ENCODE measurements around the gene PDHA1. TPM values are rescaled to one million over a fixed set of nuclear protein-coding genes. Genes with fewer than 3 reads are reported as not detected.
A peak's percentile ranks its signal among the peaks of the same experiment; 100 is the strongest.

Gene PDHA1
- total and polyA plus RNA-seq, 2 of the 4 experiments (the other 2 are of a cell fraction), result 53.9 to 141 TPM

- no peak overlapping the region for H2BK15ac ChIP-seq (ENCODE audit: low read depth, low read length)
- ChIA-PET CTCF (no interaction called here), POLR2A (ENCODE audit: unreplicated experiment) (no interaction called here)
- no peaks in the 10 kb centered on the region for H3K9me1 ChIP-seq (ENCODE audit: insufficient read depth, low read length)
- no peaks in the 10 kb centered on the region for H3K36me3 ChIP-seq (ENCODE audit: control insufficient read depth, insufficient read depth, low read length)
- no peak overlapping the region for H2BK20ac ChIP-seq (ENCODE audit: low read depth, low read length)
- H2AFZ ChIP-seq (replicated peaks; ENCODE audit: low read length, poor library complexity), result peak overlapping the region; percentile 53
- no peak overlapping the region for H4K91ac ChIP-seq (ENCODE audit: insufficient read depth, low read depth, low read length)
- no peak overlapping the region; the same call in 1 of the 2 replicates for H3K4me2 ChIP-seq (ENCODE audit: low read depth, low read length)
- no peaks in the 10 kb centered on the region for H3K9me3 ChIP-seq (ENCODE audit: control insufficient read depth, insufficient read depth, low read length)
- dilution Hi-C loops (cut with HindIII; ENCODE audit: low sequenced_read_pairs, unreplicated experiment) (no loop called here), intact Hi-C loops (cut with micrococcal nuclease) (loop anchor here (5.0 to 10.0 kb wide), 3 partner anchors 619 to 751 kb away; partner anchors contain the start of gene BCLAF3), in situ Hi-C loops (cut with MboI; ENCODE audit: low sequenced_read_pairs) (loop anchor here (10.0 to 25.0 kb wide), 4 partner anchors 151 to 614 kb away; partner anchors contain the start of gene BCLAF3)
- H2BK5ac ChIP-seq (ENCODE audit: low read depth, low read length, poor library complexity, severe bottlenecking), result no peak overlapping the region
- H3K4ac ChIP-seq (ENCODE audit: low read depth, low read length), result no peak overlapping the region
- no peaks in the 10 kb centered on the region for H3K79me1 ChIP-seq (ENCODE audit: low read depth in 1 of 2, low read length in 2 of 2)
- no peak overlapping the region for H3K9ac ChIP-seq (ENCODE audit: low read depth, low read length)
- peak overlapping the region; percentile 71 for H2AK9ac ChIP-seq (replicated peaks; ENCODE audit: low read depth, low read length, poor library complexity)
- DNase-seq (no peak), ATAC-seq (ENCODE audit: low read depth) (no peak)
- no peak overlapping the region for H3K23ac ChIP-seq (ENCODE audit: low read depth, low read length)
- H3K4me3 ChIP-seq (ENCODE audit: insufficient read depth, low read depth, low read length), result no peak overlapping the region
- H3K18ac ChIP-seq (ENCODE audit: low read depth, low read length), result no peak overlapping the region
- TF ChIP-seq ELK1 (IDR thresholded peaks at IDR 0.05; ENCODE audit: borderline replicate concordance, low read depth, low read length), result no peak
- H3K27ac ChIP-seq (ENCODE audit: insufficient read depth, low read length), result no peak overlapping the region
- WGBS, 2 experiments (ENCODE audit: extremely low coverage in 2 of 2, insufficient read length in 1 of 2), result 41% methylated on average over 6 of the region's 23 CpGs; no CpG with 5 or more reads in 1 of the 2 experiments
- H3K27me3 ChIP-seq (ENCODE audit: control insufficient read depth, insufficient read depth, low read length), result peaks cover 6% of the 10 kb centered on the region; the same call in 1 of the 2 replicates
- H2AK5ac ChIP-seq (ENCODE audit: low read depth, low read length), result no peak overlapping the region
- no peak overlapping the region for H4K5ac ChIP-seq (ENCODE audit: low read depth, low read length)
- no TSS peak for BruUV-seq (replicated peaks)
- peaks cover 3% of the 10 kb centered on the region for H3K4me1 ChIP-seq (ENCODE audit: control insufficient read depth, insufficient read depth, low read length)
- H2BK120ac ChIP-seq (ENCODE audit: low read depth, low read length), result no peak overlapping the region
- H3K56ac ChIP-seq (ENCODE audit: extremely low read depth, insufficient read depth, low read length), result no peak overlapping the region
- no peak overlapping the region for H3K14ac ChIP-seq (replicated peaks; ENCODE audit: low read depth, low read length)
- H4K8ac ChIP-seq (ENCODE audit: low read depth in 2 of 2, low read length in 2 of 2), result no peak overlapping the region
- no peaks in the 10 kb centered on the region for H4K20me1 ChIP-seq (ENCODE audit: insufficient read depth, low read length)
Observed at GRCh38 chrX:19373351-19373891, 29.7 kb downstream of the PDHA1 start.

Measured in IMR-90 (cell line).